ENCODE results near the gene CRYL1.

CRYL1 gene

DNA sequence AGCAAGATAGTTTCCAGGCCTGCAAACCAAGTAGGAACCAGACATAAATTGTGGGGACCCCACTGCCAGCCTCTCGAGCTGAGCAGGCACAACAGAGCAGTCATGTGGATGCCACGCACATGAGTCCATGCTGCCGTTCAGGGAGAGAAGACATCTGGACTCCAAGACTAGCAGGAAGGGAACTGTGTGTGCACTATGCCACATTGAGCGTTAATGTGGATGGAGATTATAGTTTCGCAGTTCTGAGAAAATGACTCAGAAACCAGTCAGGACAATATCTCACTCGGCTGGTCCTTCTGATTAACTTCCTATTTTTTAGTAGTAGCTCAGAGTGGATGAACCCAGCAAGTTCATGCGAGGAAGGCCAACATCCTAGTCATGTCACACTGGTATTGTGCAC, 124.9 kb downstream of the CRYL1 start:
- TF ChIP-seq, protein P1, sequence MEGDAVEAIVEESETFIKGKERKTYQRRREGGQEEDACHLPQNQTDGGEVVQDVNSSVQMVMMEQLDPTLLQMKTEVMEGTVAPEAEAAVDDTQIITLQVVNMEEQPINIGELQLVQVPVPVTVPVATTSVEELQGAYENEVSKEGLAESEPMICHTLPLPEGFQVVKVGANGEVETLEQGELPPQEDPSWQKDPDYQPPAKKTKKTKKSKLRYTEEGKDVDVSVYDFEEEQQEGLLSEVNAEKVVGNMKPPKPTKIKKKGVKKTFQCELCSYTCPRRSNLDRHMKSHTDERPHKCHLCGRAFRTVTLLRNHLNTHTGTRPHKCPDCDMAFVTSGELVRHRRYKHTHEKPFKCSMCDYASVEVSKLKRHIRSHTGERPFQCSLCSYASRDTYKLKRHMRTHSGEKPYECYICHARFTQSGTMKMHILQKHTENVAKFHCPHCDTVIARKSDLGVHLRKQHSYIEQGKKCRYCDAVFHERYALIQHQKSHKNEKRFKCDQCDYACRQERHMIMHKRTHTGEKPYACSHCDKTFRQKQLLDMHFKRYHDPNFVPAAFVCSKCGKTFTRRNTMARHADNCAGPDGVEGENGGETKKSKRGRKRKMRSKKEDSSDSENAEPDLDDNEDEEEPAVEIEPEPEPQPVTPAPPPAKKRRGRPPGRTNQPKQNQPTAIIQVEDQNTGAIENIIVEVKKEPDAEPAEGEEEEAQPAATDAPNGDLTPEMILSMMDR (IDR thresholded peaks at IDR 0.05; ENCODE audit: extremely low read depth, missing control alignments) = no peak
- DNase-seq (ENCODE audit: low spot score) = no peak

DNA sequence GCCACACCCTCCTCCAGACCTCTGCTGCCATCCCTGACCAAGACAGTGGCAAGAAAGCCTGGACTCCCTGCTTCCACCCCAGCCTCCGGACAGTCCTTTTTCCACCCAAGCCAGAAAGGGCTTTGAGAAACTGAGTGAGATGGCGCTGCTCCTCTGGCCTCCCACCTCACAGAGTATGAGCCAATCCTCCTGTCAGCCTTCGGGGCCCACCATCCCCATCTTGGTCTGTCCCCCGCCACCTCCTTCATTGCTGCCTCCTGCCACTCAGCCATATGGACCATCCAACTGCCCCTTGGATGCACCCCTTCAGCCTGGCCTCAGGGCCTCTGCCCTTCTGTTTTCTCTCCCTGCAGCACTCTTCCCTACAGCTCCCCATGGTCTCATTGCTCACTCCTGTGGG, 125.7 kb downstream of the CRYL1 start:
- TF ChIP-seq, protein P1 (IDR thresholded peaks at IDR 0.05; ENCODE audit: extremely low read depth, missing control alignments) = no peak
- no peak for DNase-seq (ENCODE audit: low spot score)

DNA sequence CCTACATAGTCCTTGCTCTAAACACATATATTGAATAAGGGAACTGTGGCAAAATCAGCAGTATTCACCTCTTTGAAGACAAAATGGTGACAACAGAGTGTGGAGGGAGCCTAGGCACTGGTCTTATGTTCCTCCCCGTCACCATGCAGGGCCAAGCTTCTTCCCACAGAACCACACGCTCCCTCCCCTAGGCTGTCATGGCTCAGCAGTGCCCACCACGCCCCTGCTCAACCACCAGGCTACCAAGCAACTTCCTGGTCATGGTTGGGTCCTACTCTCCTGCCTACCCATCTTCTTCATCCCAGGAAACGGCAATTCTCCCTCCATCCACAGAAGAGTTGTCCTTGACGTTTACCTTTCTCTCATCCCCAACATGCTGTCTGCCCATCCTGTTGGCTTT, 126.1 kb downstream of the CRYL1 start:
- no peak for DNase-seq (ENCODE audit: low spot score)

DNA sequence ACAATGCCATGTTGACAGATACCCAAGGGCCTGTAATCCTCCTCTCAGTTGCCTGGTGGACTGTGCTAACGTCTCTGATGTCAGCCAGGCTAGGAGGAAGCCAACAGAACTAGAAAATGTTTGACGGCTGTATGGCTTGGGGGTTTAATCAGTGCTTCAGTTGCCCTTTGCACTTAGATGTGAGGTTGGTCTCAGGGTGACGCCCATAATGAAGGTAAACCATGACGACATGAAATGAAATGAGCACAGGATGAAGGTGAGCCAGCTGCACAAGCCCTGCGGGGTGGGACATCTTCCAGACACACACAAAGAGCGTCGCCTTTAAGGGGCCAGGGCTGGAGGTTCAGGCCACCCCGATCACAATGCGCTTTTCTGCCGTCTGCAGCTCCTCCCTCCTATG, 127.2 kb downstream of the CRYL1 start:
- DNase-seq (ENCODE audit: low spot score) = no peak
- TF ChIP-seq, protein P1 (IDR thresholded peaks at IDR 0.05; ENCODE audit: extremely low read depth, missing control alignments) = no peak

More for the DNA sequence above, 126.1 kb downstream of the CRYL1 start:
- TF ChIP-seq, protein P1 (IDR thresholded peaks at IDR 0.05; ENCODE audit: extremely low read depth, missing control alignments) = no peak

DNA sequence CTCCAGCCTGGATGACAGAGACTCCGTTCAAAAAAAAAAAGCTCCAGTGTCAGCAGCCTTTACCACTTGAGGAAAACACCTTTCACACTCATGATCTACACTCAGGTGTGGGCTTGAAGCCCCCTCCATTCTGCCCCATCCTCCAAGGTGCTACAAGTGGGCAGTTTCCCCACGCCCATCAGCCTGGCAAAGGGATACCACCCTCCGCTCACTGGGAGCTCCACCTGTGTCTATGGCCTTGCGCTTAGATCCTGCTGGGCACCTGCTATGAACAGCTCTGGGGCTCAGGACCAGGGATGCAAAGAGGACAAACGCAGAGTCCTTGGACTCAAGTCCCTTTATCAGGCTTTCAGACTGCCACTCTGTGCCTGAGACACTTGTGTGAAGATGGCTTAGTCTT, 127.8 kb downstream of the CRYL1 start:
- TF ChIP-seq, protein P1 (IDR thresholded peaks at IDR 0.05; ENCODE audit: extremely low read depth, missing control alignments) = no peak
- DNase-seq (ENCODE audit: low spot score) = no peak

DNA sequence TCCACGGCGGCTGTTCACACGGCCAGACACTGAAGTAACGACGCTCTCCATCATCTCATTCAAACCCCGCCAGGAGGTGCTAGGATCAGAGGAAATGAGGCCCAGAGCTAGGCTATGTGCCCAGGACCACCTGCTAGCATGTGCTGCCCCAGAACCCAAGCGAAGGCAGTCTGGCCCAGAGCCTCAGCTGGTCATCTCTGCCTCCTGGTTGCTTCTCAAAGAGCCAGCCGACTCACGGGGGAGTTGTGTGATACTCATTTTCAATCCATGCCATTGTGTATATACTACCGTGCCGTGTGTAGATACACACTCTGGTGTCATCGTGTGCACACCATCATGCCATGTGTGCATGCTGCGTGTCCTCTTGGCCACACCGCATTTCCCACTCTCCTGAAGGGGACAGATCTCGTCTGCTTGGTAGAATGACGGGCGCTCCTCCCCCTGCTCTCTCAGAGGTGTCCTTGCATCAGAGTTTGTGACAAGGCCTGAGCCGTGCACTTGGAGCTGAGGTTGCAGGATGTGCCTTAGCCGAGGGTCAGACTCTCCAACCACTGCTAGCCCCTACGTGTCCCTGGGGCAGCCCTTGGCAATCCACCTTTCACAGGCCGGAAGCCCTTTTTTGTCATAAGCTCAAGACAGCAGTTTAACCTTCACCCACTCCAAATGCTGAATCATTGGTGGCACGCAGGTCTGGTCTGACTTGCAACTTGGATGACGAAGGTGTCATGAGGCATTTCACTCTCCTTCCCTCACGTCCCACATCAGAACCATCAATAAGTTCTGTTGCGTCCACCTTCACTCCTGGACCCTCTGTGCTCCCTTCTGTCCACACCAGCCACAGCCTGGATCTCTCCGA, 130.4 kb downstream of the CRYL1 start:
- DNase-seq (ENCODE audit: low spot score) = peak; percentile 15
- TF ChIP-seq, protein P1 (IDR thresholded peaks at IDR 0.05; ENCODE audit: extremely low read depth, missing control alignments) = no peak

DNA sequence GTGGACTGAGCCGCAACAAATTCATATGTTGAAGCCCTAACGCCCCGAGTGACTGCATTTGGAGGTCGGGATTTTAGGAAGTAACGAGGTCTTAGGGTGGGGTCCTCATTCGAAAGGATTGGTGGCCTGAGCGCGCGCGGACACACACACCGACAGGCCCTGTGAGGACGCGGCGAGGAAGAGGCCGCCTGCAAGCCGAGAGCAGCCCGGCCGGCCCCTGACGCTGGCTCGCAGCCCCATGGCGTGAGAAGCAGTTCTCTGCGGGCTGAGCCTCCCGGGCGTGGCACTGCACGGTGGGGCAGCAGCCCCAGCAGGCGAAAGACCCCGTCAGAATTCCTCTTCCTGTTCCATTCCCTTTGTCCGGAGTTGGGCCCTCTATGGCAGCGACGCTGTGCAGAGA, 131.2 kb downstream of the CRYL1 start:
- DNase-seq (ENCODE audit: low spot score) = peak; percentile 19
- TF ChIP-seq, protein P1 (IDR thresholded peaks at IDR 0.05; ENCODE audit: extremely low read depth, missing control alignments) = no peak
